ENCODE data around the gene PABPN1.

The PABPN1 gene

DNA sequence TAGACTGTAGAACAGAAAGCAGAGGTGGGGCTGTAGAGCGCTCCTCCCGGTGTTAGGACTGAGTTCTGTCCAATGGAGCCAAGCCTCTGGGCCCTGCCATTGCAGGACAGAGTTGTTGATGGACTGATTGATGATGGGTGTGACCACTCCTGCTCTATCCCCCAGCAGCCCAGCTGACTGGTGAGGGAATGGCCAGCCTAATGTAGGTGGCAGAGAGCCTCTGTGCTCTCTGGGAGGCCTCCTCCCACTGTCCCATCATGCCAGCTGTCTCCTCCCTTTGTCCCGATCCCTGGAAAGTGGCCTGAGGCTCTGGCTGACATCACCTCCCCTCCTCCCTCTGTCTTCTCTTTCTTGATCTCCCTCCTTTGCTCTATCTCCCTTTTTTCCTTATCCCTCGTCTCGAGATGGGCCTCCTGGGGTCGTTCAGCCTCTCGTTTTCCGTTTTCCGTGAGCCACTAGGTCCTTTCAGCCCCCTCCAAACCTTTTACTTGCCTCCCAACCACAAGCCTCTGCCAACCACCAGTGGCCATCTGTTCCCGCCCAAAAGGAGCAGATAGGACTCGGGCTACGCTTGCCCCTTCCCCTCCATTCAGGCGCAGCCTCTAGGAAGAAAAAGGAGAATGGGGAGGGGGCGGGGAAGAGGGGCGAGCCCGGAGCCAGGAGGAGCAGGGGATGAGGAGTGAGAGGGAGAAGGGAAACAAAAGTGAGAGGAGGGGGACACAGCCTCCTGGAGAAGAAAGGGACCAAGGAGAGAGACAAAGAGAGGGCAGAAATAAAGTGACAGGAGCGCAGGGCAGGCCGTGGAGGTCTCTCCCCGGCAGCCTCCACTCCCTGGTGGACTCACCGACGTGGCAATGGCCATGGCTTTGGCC, 43.1 kb downstream of the PABPN1 start:
- peak overlapping the region; percentile 35 for H3K4me3 ChIP-seq (ENCODE audit: low read length)
- TF ChIP-seq, protein P1, sequence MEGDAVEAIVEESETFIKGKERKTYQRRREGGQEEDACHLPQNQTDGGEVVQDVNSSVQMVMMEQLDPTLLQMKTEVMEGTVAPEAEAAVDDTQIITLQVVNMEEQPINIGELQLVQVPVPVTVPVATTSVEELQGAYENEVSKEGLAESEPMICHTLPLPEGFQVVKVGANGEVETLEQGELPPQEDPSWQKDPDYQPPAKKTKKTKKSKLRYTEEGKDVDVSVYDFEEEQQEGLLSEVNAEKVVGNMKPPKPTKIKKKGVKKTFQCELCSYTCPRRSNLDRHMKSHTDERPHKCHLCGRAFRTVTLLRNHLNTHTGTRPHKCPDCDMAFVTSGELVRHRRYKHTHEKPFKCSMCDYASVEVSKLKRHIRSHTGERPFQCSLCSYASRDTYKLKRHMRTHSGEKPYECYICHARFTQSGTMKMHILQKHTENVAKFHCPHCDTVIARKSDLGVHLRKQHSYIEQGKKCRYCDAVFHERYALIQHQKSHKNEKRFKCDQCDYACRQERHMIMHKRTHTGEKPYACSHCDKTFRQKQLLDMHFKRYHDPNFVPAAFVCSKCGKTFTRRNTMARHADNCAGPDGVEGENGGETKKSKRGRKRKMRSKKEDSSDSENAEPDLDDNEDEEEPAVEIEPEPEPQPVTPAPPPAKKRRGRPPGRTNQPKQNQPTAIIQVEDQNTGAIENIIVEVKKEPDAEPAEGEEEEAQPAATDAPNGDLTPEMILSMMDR (conservative IDR thresholded peaks at IDR 0.05; ENCODE audit: low read depth, low read length), result no peak
- no peak for DNase-seq (ENCODE audit: low read depth)

DNA sequence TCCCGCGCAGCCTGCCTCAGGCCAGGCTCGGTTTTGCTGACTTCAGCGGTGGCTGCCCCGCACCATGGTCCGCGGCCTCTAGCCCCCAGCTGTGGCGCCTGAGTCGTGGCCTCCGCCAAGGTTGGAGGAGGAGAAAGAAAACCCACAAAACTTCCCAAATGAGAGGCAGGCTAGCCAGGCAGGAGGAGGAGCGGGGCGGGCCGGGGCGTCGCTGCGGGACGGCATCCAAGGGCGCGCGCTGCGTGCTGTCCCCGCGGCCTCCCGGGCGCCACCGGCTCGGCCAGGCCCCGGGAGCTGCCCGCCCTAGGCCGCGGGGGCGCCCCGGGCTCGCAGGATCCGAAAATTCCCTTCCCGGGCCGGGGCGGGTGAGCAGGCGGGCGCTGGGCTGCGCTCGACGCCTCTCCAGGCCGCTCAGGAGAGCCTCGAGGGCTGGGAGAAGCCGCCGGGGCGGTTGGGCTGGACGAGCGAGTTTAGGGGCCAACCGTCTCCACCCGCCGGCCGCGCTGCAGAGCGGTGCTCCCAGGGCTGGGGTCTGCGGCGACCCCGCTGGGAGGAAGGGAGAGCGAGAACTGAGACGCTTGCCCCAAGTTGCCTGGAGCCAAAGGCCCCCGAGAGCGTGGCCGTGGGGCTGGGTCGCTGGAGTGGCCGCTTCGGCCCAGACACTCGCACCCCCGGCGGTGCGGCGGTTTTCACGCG, 43.9 kb downstream of the PABPN1 start, which contains the start of gene EFS:
Gene EFS (minus strand): TSS at position 137 of the 696 bp plus-strand sequence. CDS start 147 bp downstream, outside the sequence.
- H3K4me3 ChIP-seq (ENCODE audit: low read length), result peak within 1 kb of the TSS; percentile 47
- DNase-seq (ENCODE audit: low read depth), result no peak
- TF ChIP-seq, protein P1 (conservative IDR thresholded peaks at IDR 0.05; ENCODE audit: low read depth, low read length), result no peak

DNA sequence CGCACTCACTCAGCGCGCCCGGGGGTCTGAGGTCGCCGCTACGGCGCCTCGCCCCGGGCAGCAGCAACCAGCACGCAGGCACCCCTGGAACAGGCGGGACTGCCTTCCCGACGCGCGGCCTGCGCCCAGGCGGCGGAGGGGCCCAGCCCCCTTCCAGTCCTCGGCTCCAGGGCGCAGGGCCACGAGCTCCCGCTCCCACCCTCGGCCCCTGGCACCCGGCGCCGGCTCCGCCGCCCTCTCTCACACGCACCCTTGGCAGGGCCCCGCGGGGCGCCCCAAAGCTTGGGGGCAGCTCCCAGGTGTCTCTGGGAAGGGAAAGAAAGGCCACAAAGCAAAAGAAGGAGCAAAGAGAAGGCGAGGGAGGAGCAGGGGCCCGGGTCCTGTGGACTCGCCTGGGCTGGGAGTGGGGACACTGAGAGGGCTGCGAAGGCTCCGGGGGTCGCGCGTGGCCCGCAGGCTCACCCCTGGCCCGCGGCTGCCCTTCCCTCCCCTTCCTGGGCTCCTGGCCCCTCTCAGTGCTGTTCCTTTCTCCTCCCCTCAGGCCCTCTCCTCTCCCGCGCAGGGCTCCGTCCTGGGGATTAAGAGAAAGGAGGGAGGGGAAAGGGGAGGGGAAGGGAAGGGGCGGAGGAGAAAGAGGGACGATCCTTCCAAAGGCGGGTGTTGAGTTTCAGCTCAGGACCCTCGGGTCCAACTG, 44.6 kb downstream of the PABPN1 start:
- TF ChIP-seq, protein P1 (conservative IDR thresholded peaks at IDR 0.05; ENCODE audit: low read depth, low read length), result no peak
- DNase-seq (ENCODE audit: low read depth), result peak; percentile 20
- H3K4me3 ChIP-seq (ENCODE audit: low read length), result peak overlapping the region; percentile 47

DNA sequence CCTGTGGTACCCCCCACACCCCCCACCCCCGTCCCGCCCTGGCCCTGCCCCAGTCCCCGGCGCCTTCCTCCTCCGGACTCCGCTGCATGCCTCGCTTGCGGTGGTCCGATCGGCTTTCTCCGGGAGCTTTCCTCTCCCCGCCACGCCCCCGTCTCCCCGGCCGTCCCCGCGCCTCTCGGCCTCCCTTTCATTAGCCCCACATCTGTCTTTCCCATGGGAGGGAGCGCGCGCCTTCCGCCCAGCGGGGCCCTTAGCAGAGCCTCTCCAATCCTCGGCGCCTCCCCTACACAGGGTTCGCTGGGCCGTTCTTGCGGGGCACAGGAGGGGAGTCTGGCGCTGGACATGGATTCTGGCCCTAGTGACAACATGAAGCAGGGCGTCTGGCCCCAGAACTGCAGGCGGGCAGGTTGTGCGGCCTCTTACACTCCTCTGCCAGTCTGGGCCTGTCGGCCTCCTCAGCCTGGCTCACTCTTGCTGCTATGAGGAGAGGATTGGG, 45.2 kb downstream of the PABPN1 start:
- TF ChIP-seq, protein P1 (conservative IDR thresholded peaks at IDR 0.05; ENCODE audit: low read depth, low read length), result no peak
- peak overlapping the region; percentile 47 for H3K4me3 ChIP-seq (ENCODE audit: low read length)
- DNase-seq (ENCODE audit: low read depth), result no peak

DNA sequence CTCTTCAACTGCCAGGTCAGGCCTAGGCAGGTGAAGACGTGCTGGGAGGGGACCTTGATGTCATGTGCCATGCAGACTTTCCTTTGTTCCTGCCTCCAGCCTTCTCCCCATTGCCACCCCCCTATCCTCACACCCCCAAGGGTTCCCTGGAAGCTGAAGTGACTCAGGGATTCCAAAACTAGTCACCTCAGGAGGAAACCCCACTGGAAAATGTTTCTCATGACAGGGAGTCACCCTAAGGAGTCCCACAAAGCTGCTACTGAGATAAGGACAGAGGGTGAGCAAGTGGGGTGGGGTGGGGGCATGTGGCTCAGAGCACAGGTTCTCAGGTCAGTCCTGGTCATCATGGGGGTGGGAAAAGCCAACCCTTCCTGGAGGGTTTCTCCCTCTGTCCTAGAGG, 49.0 kb downstream of the PABPN1 start:
- TF ChIP-seq, protein P1 (conservative IDR thresholded peaks at IDR 0.05; ENCODE audit: low read depth, low read length), result no peak
- no peak for DNase-seq (ENCODE audit: low read depth)
- no peak overlapping the region for H3K4me3 ChIP-seq (ENCODE audit: low read length)

DNA sequence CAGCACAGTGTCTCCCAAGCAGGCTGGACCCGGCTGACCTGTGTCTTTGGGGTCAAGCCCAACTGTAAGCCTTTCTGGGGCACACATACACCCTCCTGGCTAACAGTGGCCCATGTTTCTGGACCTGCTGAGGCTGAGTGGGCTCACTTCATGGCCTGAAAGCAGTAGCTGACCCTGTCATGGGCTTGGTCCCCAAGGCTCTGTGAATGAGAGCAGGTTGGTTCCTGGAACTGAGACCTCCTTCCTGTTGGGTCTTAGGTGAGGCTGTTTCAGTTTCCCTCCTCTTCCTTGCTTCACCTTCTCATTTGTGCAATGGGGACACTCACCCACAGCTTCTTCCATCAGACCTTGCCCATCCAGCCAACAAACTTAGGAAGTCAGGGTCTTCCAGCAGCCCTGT, 50.6 kb downstream of the PABPN1 start:
- no peak overlapping the region for H3K4me3 ChIP-seq (ENCODE audit: low read length)
- TF ChIP-seq, protein P1 (conservative IDR thresholded peaks at IDR 0.05; ENCODE audit: low read depth, low read length), result no peak
- no peak for DNase-seq (ENCODE audit: low read depth)

Data from retinal pigment epithelial cell (primary cell).